DMS79 (cell line): ENCODE measurements around the gene FAM53B.
"Not testable (repeated sequence)": the region's sequence is repeated elsewhere in the genome, so short reads cannot be mapped to it uniquely, and the experiment has no call there.

Experiments
- DNase-seq: peaks from one replicate; lab custom pipeline; 2025; lab: John Stamatoyannopoulos, UW

Gene FAM53B

DNA sequence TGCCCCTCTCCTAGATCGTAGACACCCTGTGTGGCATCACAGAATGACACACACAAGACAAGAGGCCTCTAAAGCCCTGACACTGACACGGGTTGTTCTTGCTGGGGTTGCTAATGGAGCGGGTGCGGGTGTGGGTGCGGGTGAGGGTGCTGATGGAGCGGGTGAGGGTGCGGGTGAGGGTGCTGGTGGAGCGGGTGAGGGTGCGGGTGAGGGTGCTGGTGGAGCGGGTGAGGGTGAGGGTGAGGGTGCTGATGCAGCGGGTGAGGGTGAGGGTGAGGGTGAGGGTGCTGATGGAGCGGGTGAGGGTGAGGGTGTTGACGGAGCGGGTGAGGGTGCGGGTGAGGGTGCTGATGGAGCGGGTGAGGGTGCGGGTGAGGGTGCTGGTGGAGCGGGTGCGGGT is 134.0 kb downstream of the FAM53B start:
- not testable (repeated sequence) for DNase-seq

DNA sequence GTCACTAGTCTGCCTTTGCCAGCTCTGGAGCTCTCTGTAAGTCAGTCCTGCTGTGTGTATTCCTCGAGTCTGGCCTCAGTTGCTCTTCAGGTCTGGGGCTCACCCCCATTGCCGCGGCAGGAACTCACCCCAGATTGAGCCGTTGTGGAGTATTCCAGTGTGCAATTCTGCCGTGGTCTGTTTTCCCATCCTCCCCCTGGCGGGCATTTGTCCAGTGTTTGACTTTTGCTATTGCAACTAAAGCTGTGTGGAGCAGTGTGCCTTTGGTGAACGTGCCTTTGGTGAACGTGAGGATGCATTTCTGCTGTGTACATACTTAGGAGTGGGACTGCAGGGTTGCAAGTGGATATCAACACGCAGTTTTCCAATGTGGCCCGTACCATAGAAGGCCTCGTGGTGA is 134.5 kb downstream of the FAM53B start:
- no peak for DNase-seq

DNA sequence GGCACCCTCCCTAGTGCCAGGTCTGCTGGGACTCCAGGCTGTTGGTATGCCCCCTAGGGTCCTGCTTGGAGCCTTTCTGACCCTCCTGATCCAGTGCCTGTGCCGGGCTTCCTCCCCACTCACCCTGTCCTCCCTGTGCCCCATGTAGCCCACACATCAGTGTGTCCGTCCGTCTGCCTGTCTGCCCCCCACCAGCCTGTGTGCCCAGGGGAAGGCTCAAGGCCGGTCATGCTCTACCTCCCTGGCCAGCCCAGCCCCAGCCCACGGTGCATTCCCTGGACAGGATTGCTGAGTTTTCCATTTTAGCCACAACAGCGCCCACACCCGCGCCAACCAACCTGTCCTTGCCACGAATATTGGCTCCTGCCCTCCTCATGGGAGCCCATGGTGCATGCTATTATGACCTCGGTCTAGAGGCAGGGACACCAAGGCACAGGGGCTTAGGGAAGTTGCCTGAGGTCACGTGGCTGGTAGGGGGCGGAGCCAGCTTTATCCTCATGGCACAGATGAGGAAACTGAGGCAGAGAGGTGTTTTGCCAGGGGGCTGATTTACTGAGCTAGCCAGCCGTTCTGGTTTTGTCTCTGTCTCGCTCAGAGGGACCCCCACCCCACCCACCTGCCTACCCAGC is 136.0 kb downstream of the FAM53B start:
- DNase-seq: no peak

DNA sequence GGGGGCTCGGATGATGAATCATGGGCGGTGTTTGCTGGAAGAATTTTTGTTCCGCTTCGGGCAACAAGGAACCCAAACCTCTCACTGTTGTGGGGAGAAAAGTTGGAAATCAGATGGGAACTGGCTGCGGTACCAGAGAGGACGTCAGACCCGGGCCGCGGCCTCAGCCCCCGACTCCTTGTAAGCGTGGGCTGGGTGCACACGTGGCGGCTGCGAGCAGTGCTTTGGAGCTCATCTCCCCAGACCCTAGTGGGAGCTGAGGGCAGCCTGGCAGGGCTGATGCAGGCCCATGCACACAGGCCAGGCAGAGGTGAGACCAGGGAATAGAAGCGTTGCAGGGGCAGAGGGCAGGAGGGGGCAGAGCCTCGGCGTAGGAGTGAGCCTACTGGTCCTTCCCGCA is 136.5 kb downstream of the FAM53B start:
- DNase-seq: no peak

DNA sequence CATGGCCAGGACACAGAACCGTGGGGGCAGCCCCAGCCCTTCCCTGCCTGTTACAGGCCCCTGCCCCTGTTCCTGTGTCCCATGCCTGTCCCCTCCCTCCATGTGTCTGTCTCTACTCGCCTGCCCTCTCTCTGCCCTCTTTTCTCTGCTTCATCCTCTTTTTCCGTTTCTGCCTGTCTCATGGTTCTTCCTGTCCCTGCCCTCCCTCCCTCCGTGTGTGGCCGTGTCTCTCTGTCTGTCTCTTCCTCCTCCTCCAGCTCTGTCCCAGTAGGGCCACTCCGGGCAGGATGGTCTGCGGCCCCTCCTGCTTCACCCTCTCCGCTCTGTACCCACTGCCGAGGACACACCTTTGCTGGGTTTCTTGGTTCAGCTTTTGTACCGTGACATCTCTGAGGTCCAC is 137.4 kb downstream of the FAM53B start:
- no peak for DNase-seq

DNA sequence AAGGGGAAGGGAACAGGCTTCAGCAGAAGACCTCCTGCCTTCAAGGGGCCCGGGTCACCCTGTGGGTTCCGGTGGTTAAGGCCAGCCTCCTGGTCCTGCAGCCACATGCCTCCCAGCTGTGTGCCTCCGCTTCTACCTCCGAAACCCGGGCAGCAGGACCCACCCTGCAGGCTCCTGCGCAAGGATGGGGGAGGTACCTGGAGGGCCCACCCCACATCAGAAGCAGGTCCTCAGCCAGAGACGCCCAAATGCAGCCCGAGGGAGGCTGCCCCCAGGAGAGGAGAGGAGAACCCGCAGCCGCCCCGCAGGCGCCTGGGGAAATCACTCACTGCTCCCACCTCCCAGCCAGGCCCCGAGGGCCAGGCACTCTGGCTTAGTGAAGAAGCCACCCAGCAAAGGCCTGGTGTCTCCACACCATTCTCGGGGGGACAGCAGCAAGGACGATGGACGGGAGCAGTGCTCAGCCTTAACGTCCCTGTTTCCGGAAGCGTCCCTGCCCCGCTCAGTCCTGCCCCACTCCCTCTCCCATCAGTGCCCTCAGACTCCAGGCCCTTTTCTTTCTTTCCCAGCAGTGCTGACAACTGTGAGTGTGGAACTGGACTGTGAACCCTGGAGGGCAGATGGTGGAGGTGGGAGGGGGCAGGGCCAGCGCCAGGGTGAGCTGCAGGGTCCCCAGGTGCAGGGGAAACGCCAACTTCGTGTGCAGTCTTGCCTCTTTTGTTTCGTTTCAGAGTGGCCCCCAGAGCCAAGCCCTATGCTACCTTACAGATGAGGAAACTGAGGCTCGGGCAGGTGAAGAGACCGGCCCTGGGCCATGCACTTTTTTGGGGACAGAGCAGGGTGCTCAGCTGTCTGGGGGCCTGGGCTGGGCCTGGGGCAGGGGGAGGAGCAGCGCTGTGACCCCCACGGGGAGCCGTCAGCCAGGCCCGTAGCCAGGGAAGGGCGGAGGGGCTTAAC is 138.0 kb downstream of the FAM53B start:
- DNase-seq: no peak

DNA sequence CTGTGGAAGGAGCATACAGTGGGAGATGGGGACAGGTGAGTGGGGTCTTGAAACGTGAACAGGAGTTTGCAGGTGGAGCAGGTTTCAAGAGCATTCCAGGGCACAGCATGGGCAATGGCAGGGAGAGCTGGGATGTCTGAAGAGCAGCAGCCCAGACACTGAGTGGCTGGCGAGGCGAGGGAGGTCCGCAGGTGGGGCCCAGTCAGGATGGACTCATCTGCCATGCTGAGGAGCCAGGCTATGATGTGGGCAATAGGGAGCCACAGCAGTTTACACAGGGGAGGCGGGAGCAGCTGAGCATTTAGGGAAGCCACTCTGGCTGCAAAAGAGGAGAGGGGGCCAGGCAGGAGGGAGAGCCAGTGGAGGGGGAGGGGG is 138.7 kb downstream of the FAM53B start:
- DNase-seq: no peak

DNA sequence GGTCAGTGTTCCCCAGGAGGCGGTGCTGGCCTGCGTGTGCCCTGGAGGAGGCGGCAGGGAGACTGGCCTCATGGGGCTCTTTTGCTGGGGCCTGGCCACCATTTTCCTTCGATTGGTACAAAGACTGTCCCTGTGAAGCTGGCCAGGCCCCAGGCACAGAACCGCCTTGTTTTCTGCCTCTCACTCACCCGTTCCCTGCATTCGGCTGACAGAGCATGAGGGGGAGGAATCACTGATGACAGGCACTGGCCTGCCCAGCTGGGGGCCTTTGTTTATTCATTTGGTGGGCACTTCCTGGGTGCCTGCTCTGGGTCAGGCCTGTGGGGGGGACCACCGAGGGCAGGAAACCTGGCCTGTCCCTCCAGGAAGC is 139.2 kb downstream of the FAM53B start:
- no peak for DNase-seq

DNA sequence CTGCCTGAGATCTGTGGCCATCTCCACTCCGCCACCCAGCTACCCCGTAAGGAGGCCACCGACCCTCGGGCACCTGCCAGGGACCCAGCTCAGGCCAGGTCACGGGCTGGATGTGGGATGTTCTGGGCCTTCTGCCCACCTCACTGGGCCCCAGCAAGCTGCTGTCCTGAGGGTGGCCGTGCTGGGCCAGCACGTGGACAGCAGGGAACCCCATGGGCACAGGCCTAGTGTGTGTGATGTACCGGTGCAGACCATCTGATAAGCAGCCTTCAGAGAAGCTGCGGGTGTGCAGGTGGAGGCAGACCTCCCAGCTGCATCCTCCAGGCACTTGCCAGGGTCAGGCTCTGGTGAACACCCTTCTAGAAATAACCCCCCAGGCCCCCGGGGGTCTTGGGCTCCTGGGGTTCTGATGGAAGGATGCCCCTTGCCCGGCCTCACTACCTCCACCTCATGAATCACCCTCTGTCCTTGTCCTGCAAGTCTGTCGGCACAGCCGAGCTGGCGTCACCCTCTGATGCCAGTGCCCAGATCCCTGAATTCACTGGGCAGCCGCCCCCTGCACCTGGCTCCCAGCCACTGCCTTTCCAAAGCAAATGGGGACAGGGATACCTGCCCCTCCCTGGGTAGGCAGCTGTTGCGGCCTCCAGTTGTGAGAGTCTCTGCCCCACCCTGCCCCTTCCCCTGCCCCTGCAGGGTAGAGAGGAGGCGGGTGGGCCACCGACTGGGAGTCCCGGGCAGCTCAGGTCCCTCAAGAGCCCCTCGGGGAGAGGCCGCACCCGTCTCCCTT is 139.8 kb downstream of the FAM53B start:
- DNase-seq: no peak

DNA sequence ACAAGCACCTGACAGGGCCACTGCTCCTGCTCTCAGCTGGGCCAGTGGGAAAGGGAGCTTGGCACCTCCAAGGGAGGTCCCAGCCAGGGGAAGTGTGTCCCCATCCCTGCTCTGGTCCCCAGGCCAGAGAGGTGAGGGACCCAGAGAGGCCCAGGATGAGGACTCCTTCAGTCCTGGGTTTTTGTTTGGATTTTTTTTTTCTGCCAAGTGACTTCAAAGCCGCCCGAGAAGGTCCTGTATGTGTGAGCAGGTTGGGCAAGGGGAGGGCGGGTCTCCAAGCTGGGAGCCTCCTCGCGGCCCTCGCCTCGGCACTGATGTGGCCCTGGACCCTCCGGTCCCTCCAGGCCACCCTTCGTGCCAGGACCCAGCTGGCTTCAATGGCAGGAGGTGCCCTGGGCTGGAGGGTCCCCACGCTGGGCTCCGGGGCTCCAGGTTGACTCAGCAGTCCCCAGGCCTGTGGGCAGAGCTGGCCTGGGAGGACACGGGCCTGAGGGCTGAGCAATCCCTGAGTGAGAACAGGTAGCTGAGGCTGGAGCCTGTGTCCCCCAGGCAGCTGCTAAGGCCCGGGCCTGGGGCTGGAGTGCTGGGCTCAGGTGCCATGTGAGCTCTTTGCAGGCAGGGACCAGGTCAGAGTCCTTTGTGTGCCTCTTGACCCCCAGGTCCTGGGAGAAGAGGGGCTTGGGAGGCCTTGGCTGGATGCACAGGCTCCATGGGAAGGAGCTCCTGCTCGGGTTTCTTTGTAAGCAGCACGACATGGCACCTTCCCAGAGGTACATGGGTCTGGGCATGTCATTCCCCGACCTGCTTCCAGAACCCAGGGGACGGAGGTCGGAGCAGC is 140.6 kb downstream of the FAM53B start:
- no peak for DNase-seq

DNA sequence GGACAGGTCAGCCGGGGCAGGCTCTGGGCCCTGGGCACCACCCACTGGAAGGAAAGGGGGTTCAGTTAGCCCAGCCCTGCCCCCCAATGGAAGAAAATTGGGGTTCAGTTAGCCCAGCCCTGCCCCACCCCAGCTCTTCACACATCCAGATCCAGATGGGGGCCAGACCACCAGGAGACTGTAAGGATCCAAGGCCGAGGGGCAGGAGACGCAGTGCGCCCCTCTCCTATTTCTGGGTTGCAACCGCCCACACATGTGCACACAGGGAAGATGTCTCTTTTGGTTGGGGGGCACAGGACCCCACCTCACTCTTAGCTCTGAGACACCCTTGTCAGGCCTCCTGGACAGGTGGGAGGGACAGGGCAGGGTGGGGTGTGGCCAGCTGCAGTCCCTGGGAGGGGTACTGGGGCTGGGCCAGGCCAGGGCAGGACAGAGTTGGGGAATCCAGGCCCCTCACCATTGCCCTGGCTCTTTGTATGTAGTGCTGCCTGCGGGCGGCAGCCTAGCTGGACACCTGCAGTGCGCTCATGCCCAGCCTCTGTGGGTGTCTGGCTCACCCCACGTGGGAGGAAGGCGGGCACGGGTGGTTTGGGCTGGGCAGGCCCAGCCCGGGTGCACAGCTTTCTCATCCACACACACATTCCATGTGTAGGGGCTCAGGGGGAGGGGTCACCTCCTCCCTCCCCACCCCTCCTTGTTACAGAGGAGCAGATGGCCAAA is 141.4 kb downstream of the FAM53B start:
- DNase-seq: no peak

DNA sequence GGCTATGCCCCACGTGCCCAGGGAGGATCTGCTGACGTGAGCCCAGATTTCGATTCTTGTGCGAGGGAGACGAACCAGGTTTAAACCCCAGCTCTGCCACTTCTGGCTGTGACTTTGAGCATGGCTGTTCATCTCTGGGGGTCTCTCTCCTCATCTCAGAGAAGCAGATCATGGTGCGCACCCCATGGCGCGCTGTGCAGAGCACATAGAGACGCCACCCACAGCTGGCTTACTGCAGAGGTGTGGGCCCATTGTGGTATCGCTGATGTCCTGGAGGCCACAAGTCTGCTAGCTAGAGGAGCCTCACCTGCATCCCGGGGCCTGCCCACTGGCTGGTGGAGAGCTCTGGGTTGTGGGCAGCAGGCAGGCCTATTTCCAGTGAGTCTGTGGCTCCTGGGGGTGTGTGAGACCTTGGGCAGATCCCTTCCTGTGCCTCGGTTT is 142.0 kb downstream of the FAM53B start:
- DNase-seq: no peak

DNA sequence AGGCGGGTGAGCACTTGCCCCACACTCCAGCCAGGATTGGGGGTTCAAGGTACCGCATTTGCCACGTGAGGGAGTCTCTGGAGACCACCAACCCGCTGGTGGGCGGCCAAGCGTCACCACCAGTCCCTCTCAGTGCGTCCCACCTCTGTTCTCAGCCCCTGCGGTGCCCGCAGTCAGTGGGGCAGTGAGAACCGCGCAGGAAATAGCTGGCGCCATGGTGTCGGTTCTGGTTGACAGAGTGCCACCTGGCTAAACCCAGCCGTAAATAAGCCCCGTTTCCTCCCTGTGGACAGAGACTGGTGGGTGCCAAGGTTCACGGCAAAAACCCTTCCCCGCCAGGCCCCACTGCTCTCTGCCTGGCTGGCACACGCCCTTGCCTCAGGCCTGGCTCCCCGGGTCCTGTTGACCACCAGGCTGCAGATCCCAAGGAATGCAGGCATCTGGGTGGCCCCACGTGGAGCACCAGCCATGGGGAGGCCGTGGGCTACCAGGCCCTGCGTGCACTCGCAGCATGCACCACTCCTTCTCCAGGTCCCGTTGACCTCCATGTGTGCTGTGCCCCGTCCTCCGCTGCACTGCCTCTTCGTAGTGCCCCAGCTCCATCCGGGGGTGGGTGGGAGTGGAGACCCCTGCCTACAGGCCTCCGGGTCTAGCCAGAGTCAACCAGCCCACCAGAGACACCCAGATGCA is 142.6 kb downstream of the FAM53B start:
- DNase-seq: no peak

DNA sequence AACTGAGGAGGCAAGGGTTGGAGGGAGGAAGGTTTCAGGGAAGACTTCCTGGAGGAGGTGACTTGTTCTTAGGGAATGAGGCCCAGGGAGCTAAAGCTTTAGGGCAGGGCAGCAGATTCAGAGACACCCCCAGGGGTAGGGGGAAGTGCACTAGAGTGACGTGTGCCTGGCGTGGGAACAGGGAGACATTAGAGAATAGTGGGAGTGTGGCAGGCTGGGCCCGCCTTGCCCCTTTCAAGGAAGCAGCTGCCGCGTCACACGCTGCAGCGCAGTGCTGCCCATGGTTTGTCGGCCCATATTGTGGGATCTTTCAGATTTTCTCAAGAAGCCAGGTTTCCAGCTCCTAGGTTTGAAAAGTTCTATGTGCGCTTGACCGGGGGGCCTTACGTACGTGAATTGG is 143.2 kb downstream of the FAM53B start:
- no peak for DNase-seq

DNA sequence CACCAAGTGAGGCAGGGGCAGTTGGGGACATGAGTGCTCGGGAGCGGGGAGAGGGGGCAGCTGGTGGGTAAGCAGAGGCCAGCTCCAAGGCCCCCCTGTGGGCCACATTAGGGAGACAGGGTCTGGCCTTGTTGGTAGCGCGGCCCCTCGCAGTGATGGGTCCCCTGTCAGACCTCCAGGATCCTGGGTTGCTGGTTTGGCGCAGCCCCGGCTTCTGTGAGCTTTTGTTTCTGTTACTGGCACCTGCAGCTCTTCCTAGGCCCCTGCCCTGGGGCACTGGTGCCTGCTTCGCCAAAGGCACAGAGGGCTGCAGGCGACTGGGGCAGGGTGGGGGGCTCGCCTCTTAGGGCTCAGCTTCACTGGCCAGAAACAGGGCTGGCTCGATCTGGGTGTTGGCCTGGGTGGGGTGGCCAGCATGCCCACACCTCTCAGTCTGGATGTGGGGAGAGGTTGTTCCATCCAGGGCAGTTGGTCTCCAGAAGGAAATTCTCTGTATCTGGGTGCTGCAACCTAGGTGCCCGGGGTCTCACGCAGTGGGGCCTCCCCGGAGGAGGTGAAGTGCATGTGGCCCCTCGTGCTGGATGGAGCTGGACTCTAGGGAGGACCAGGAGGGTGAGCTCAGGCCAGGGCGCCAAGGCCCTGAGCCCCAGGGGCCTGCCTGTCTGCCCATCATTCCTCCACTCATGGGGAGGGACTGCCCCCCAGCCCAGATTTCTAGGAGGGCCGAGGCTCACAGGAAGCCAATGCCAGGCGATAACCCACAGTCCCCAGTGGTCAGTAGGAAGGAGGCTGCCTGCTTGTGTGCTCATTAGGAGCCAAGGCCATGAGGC is 143.9 kb downstream of the FAM53B start:
- DNase-seq: no peak

DNA sequence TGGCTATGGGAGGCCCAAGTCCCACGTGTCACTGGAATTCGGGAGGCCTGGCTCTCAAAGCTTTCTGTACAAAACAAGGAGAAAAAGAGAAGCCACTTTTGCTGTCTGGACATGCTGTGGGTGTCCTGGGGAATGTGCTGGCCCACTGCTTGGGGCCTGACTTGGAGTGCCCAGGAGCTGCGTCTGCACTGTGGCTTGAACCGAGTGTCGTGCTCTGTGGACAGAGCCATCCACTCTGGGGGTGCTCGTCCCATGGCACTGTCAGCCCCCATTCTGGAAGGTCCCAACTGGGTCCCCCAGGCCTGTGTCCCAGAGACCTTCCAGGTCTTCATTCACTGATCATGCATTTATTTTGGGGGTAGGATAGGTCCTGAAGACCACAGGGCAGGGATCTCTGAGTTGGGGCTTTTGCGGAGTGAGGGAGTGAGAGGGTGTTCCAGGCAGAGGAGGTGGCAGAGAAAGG is 144.6 kb downstream of the FAM53B start:
- no peak for DNase-seq

DNA sequence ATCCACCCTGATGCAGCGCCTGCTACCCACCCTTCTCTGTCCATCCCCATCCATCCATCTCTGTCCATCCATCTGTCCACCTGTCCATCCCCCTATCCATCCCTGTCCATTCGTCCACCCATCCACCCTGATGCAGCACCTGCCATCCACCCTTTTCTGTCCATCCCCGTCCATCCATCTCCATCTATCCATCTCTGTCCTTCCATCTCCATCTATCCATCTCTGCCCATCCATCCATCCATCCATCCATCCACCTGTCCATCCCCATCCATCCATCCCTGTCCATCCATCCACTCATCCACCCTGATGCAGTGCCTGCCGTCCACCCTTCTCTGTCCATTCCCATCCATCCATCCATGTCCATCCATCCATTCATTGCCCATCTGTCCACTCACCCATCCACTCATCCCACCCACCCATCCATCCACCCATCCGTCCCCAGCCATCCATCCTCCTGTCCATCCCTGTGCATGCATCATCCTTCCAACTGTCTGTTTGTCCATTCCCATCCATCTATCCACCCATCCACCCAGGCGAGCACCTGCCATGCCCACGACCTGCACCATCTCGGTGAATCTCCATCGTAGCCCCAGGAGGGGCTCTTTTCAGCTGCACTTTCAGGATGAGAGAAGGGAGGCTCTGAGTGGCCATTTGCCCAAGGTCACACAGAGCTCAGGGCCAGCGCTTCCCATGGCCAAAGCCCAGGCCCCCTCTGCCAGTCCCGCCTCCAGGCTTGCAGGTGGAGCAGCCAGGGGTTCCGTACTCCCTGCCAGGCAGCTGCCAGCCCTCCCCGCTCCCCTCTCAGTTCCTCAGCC is 145.2 kb downstream of the FAM53B start:
- no peak for DNase-seq

DNA sequence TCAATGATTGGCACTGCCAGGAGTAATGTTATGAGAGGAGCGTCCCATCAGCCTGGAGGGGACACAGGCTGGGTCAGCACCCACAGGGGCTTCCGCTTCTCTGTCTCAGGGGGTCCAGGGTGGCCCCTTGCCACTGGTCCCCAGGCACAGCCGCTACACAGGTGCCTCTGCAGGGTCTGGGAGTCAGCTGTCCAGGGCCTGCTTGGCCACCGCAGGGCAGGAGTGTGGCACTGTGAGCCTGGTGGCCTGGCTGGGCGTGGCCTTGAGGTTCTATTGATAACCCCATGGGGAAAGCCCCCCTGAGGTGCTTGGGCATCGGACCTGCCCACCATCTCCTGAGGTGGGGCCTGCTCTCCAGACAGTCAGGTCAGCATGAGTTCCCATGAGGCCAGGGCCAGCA is 146.0 kb downstream of the FAM53B start:
- no peak for DNase-seq

DNA sequence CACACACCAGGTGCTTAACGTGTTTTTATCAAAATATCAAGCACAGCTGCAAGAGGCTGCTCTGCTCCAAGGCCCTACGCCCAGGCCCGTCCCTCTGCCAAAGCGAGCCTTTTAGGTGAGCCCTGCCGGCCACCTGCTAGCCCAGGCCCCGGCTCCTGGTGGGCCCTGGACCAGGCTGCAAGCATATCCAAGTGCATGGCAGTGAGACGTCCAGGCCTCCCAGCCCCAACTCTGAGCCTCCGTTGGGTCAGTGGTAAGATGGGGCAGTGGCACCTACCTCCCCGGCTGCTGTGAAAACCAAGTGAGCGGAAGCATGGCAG is 146.4 kb downstream of the FAM53B start:
- DNase-seq: no peak
